ENCODE measurements around the gene HLA-E. TPM values are rescaled to one million over a fixed set of nuclear protein-coding genes. Genes with fewer than 3 reads are reported as not detected.
A peak's percentile ranks its signal among the peaks of the same experiment; 100 is the strongest.

Gene HLA-E
- total RNA-seq, 1 experiment from 2014 or later, result 125 TPM

GRCh38 chr6:30508890-30509736 is 19.8 kb downstream of the HLA-E start:
- intact Hi-C loops (cut with micrococcal nuclease; ENCODE audit: unreplicated experiment), result no loop called here
- H3K4me1 ChIP-seq (replicated peaks; ENCODE audit: insufficient read depth), result peaks cover 9% of the 10 kb centered on the region; the same call in 1 of the 2 replicates
- DNase-seq, result peak in 1 of 2 experiments; percentile 42
- H3K36me3 ChIP-seq (ENCODE audit: low read depth), result no peaks in the 10 kb centered on the region
- H2AFZ ChIP-seq, result no peak overlapping the region
- CTCF ChIA-PET, result interaction anchor here (1.0 kb wide), 1 partner anchor 24 kb away, joined by 3 read pairs; no protein-coding TSS in a partner anchor
- H3K9me2 ChIP-seq (ENCODE audit: insufficient read depth), result no peaks in the 10 kb centered on the region
- no peaks in the 10 kb centered on the region for H3K9me3 ChIP-seq (ENCODE audit: insufficient read depth, low read depth)
- H3F3A ChIP-seq (ENCODE audit: insufficient read depth, low read depth), result peaks cover 3% of the 10 kb centered on the region; the same call in 1 of the 2 replicates
- H3K79me2 ChIP-seq (ENCODE audit: low read depth), result no peaks in the 10 kb centered on the region
- H3K4me2 ChIP-seq, result no peak overlapping the region
- H3K27ac ChIP-seq, result no peak overlapping the region
- H3K4me3 ChIP-seq, result no peak overlapping the region
- POLR2A ChIA-PET (ENCODE audit: unreplicated experiment), result interaction anchor here (0.6 kb wide), 1 partner anchor 605 kb away, joined by 19 read pairs; the partner anchor contains the start of gene PSORS1C1
- H4K20me1 ChIP-seq (ENCODE audit: insufficient read depth), result no peaks in the 10 kb centered on the region
- no peaks in the 10 kb centered on the region for H3K27me3 ChIP-seq (ENCODE audit: insufficient read depth, low read depth)
- BruUV-seq (replicated peaks), result no TSS peak
- TF ChIP-seq, protein P1, sequence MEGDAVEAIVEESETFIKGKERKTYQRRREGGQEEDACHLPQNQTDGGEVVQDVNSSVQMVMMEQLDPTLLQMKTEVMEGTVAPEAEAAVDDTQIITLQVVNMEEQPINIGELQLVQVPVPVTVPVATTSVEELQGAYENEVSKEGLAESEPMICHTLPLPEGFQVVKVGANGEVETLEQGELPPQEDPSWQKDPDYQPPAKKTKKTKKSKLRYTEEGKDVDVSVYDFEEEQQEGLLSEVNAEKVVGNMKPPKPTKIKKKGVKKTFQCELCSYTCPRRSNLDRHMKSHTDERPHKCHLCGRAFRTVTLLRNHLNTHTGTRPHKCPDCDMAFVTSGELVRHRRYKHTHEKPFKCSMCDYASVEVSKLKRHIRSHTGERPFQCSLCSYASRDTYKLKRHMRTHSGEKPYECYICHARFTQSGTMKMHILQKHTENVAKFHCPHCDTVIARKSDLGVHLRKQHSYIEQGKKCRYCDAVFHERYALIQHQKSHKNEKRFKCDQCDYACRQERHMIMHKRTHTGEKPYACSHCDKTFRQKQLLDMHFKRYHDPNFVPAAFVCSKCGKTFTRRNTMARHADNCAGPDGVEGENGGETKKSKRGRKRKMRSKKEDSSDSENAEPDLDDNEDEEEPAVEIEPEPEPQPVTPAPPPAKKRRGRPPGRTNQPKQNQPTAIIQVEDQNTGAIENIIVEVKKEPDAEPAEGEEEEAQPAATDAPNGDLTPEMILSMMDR (conservative IDR thresholded peaks at IDR 0.05), result no peak
- TF ChIP-seq EZH2 (IDR thresholded peaks at IDR 0.05; ENCODE audit: low read depth), result no peak

DNA sequence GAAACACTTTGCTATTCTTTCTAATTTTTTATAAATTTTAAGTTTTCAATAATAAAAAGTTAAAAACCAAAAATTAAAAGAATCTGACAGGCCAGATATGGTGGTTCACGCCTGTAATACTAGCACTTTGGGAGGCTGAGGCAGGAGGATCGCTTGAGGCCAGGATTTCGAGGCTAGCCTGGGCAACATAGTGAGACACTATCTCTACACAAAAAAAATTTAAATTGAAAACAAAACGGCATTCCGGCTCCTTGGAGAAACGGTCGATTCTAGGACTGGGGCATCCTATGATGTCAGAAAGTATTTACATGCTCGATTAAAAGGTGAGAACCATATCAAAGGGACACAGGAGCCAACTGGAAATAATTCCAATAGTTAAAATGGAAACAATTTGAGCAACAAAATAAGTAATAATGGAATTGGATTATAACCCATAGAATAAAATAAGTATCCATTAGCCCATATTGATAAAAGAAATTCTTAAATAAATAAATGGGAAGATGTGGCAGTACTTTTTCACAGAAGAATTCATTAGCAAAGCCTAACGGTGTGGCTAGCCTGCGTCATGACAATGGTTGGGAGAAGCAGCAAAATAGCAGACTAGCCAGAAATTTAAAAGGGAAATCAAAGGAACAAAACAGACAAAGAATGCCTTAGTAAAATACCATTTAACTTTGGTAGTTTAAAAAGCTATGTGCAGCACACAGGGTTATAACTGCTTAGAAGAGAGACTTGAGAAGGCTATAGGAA is 21.3 kb downstream of the HLA-E start:
- POLR2A ChIA-PET (ENCODE audit: unreplicated experiment), result interaction anchor here (0.6 kb wide), 1 partner anchor 53 kb away, joined by 6 read pairs; no protein-coding TSS in a partner anchor
- no peak overlapping the region for H2AFZ ChIP-seq

DNA sequence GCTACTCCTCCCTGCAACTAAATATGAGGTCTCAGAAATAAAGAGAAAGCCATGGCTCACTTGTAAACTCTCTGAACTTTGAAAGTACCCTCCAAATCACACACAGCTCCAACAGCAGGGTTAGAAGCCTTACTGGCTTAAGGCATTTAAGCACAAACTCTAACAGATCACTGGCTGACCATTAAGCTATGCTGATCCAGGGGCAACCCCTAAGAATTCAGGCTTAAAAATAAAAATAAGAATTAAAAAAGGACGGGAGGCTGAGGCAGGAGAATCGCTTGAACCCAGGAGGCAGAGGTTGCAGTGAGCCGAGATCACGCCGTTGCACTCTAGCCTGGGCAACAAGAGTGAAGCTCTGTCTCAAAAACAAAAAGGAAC is 21.8 kb downstream of the HLA-E start:
- CTCF ChIA-PET, result no interaction called here

More for the DNA sequence above, 21.3 kb downstream of the HLA-E start:
- H3K4me2 ChIP-seq, result no peak overlapping the region
- no peak overlapping the region for H3K27ac ChIP-seq
- H4K20me1 ChIP-seq (ENCODE audit: insufficient read depth), result no peaks in the 10 kb centered on the region
- no peaks in the 10 kb centered on the region for H3K27me3 ChIP-seq (ENCODE audit: insufficient read depth, low read depth)
- no peaks in the 10 kb centered on the region for H3K79me2 ChIP-seq (ENCODE audit: low read depth)
- TF ChIP-seq EZH2 (IDR thresholded peaks at IDR 0.05; ENCODE audit: low read depth), result no peak
- TF ChIP-seq, protein P1 (conservative IDR thresholded peaks at IDR 0.05), result no peak
- CTCF ChIA-PET, result no interaction called here
- no peaks in the 10 kb centered on the region for H3K9me2 ChIP-seq (ENCODE audit: insufficient read depth)
- peaks cover 3% of the 10 kb centered on the region; the same call in 1 of the 2 replicates for H3F3A ChIP-seq (ENCODE audit: insufficient read depth, low read depth)
- DNase-seq, result no peak
- H3K9me3 ChIP-seq (ENCODE audit: insufficient read depth, low read depth), result no peaks in the 10 kb centered on the region
- peaks cover 9% of the 10 kb centered on the region; the same call in 1 of the 2 replicates for H3K4me1 ChIP-seq (replicated peaks; ENCODE audit: insufficient read depth)
- no peaks in the 10 kb centered on the region for H3K36me3 ChIP-seq (ENCODE audit: low read depth)
- intact Hi-C loops (cut with micrococcal nuclease; ENCODE audit: unreplicated experiment), result no loop called here
- H3K4me3 ChIP-seq, result no peak overlapping the region
- no TSS peak for BruUV-seq (replicated peaks)

More for the DNA sequence above, 21.8 kb downstream of the HLA-E start:
- H3F3A ChIP-seq (ENCODE audit: insufficient read depth, low read depth), result peaks cover 8% of the 10 kb centered on the region; the same call in 1 of the 2 replicates
- H3K4me3 ChIP-seq, result no peak overlapping the region
- H3K79me2 ChIP-seq (ENCODE audit: low read depth), result no peaks in the 10 kb centered on the region
- H2AFZ ChIP-seq, result no peak overlapping the region
- H3K9me3 ChIP-seq (ENCODE audit: insufficient read depth, low read depth), result no peaks in the 10 kb centered on the region
- H3K36me3 ChIP-seq (ENCODE audit: low read depth), result no peaks in the 10 kb centered on the region
- no peak overlapping the region for H3K4me2 ChIP-seq
- POLR2A ChIA-PET (ENCODE audit: unreplicated experiment), result interaction anchor here (0.6 kb wide), 1 partner anchor 52 kb away, joined by 6 read pairs; no protein-coding TSS in a partner anchor
- BruUV-seq (replicated peaks), result no TSS peak
- TF ChIP-seq, protein P1 (conservative IDR thresholded peaks at IDR 0.05), result no peak
- TF ChIP-seq EZH2 (IDR thresholded peaks at IDR 0.05; ENCODE audit: low read depth), result no peak
- H4K20me1 ChIP-seq (ENCODE audit: insufficient read depth), result no peaks in the 10 kb centered on the region
- peaks cover 9% of the 10 kb centered on the region; the same call in 1 of the 2 replicates for H3K4me1 ChIP-seq (replicated peaks; ENCODE audit: insufficient read depth)
- H3K9me2 ChIP-seq (ENCODE audit: insufficient read depth), result no peaks in the 10 kb centered on the region
- no peak for DNase-seq
- no peaks in the 10 kb centered on the region for H3K27me3 ChIP-seq (ENCODE audit: insufficient read depth, low read depth)
- no peak overlapping the region for H3K27ac ChIP-seq
- intact Hi-C loops (cut with micrococcal nuclease; ENCODE audit: unreplicated experiment), result no loop called here
